H1 (cell line): ENCODE data around the gene EBLN2. TPM values are rescaled to one million over a fixed set of nuclear protein-coding genes. Genes with fewer than 3 reads are reported as not detected.

Source experiments
- CTCF ChIA-PET: fragments of 300-600 bp; sonication (Branson Sonifier 250); formaldehyde crosslinking; loops from one replicate; lab custom pipeline; 2021; ENCODE audit not compliant: partially characterized antibody; lab: Charles Lee
- POLR2A ChIA-PET: fragments of 300-600 bp; sonication (Branson Sonifier 250); formaldehyde crosslinking; loops from one replicate; lab custom pipeline; 2021; ENCODE audit warnings: inconsistent platforms; ENCODE audit not compliant: partially characterized antibody; lab: Charles Lee
- DNase-seq, 2 experiments: peaks; one replicate each; pipeline versions ENCODE4 v3.0.0 to v3.0.0-alpha.2; 2010 to 2022; ENCODE audit warnings: low spot score in 2 of 2, low read depth in 1 of 2, mixed read lengths in 1 of 2
- FAIRE-seq: peaks from 2 replicates; lab custom pipeline; 2011; peaks lifted over from hg19 to GRCh38; lab: Jason Lieb, UNC
- H2AFZ ChIP-seq: 2 replicates; pipeline ENCODE4 v1.8.1; 2012; ENCODE audit warnings: low read length, inconsistent platforms
- H2AK5ac ChIP-seq: 2 replicates; pipeline ENCODE4 v1.6.1; 2013; ENCODE audit warnings: low read depth, low read length
- H2BK120ac ChIP-seq: replicated peaks from 2 replicates; pipeline ENCODE3; 2013; ENCODE audit warnings: low read depth, low read length, inconsistent platforms
- H2BK12ac ChIP-seq: 2 replicates; pipeline ENCODE4 v1.6.1; 2013; ENCODE audit warnings: low read depth, low read length
- H2BK15ac ChIP-seq: 2 replicates; pipeline ENCODE4 v1.6.1; 2013; ENCODE audit warnings: low read length
- H2BK20ac ChIP-seq: 2 replicates; pipeline ENCODE4 v1.6.1; 2013; ENCODE audit warnings: low read length
- H2BK5ac ChIP-seq: 2 replicates; pipeline ENCODE4 v1.6.1; 2013; ENCODE audit warnings: low read depth, low read length
- H3K14ac ChIP-seq: 2 replicates; pipeline ENCODE4 v1.6.1; 2013; ENCODE audit warnings: inconsistent platforms; ENCODE audit not compliant: insufficient read length
- H3K18ac ChIP-seq: 2 replicates; pipeline ENCODE4 v1.6.1; 2013; ENCODE audit warnings: low read length; ENCODE audit errors: extremely low read depth
- H3K23ac ChIP-seq: 2 replicates; pipeline ENCODE4 v1.6.1; 2013; ENCODE audit warnings: inconsistent platforms; ENCODE audit not compliant: insufficient read length
- H3K23me2 ChIP-seq: 2 replicates; pipeline ENCODE4 v1.6.1; 2013; ENCODE audit warnings: low read depth, low read length
- H3K27ac ChIP-seq: 2 replicates; pipeline ENCODE4 v1.6.1; 2011; ENCODE audit warnings: low read depth, low read length, inconsistent platforms
- H3K27me3 ChIP-seq, 4 experiments: replicated peaks in 1 of 4; 1 replicate in 1 of 4; 2 replicates in 3 of 4; pipeline versions ENCODE4 v1.6.1 to v1.8.1; 2011 to 2013; ENCODE audit warnings: low read length in 3 of 4, mild to moderate bottlenecking in 3 of 4, inconsistent platforms in 2 of 4, mixed read lengths in 2 of 4, moderate library complexity in 1 of 4; ENCODE audit not compliant: control insufficient read depth in 3 of 4, insufficient read depth in 3 of 4; ENCODE audit errors: extremely low read depth in 1 of 4
- H3K36me3 ChIP-seq, 4 experiments: 2 replicates each; pipeline versions ENCODE4 v1.6.1 to v1.8.1; 2011 to 2013; ENCODE audit warnings: mild to moderate bottlenecking in 4 of 4, low read length in 3 of 4, moderate library complexity in 2 of 4, control low read depth in 1 of 4, inconsistent platforms in 1 of 4; ENCODE audit not compliant: insufficient read depth in 4 of 4, control insufficient read depth in 2 of 4
- H3K4ac ChIP-seq: replicated peaks from 2 replicates; pipeline ENCODE3; 2013; ENCODE audit warnings: low read length, low read depth, mixed read lengths, inconsistent platforms; ENCODE audit not compliant: insufficient read length
- H3K4me1 ChIP-seq, 4 experiments: replicated peaks in 1 of 4; 1 replicate in 1 of 4; 2 replicates in 3 of 4; pipeline versions ENCODE4 v1.6.1 to v1.8.1; 2011 to 2013; ENCODE audit warnings: low read length in 3 of 4, inconsistent platforms in 2 of 4, mixed read lengths in 1 of 4; ENCODE audit not compliant: insufficient read depth in 4 of 4, control insufficient read depth in 3 of 4
- H3K4me2 ChIP-seq, 2 experiments: 2 replicates each; pipeline versions ENCODE4 v1.6.1 to v1.8.1; 2011 to 2013; ENCODE audit warnings: low read depth in 2 of 2, low read length in 2 of 2, control low read depth in 1 of 2, inconsistent platforms in 1 of 2, mild to moderate bottlenecking in 1 of 2; ENCODE audit not compliant: insufficient read depth in 1 of 2
- H3K4me3 ChIP-seq, 4 experiments: fragments of 200-600, 300-600 bp in 1 of 4; sonication (generic), shearing (Covaris generic), sonication (Bioruptor Twin) in 1 of 4; 2 replicates each; pipeline versions ENCODE4 v1.5.1 to v1.8.1; 2011 to 2016; ENCODE audit warnings: low read length in 4 of 4, low read depth in 3 of 4, control low read depth in 2 of 4, inconsistent platforms in 2 of 4, mild to moderate bottlenecking in 2 of 4, mixed read lengths in 1 of 4, moderate library complexity in 1 of 4; ENCODE audit not compliant: insufficient read depth in 2 of 4; ENCODE audit errors: extremely low read depth in 1 of 4
- H3K56ac ChIP-seq: replicated peaks from 2 replicates; pipeline ENCODE3; 2013; ENCODE audit warnings: low read depth, mild to moderate bottlenecking, mixed read lengths, low read length, inconsistent platforms; ENCODE audit not compliant: insufficient read length
- H3K79me1 ChIP-seq: 2 replicates; pipeline ENCODE4 v1.6.1; 2013; ENCODE audit warnings: low read depth, low read length, control low read depth
- H3K79me2 ChIP-seq, 2 experiments: 2 replicates each; pipeline versions ENCODE4 v1.6.1 to v1.8.1; 2012 to 2013; ENCODE audit warnings: low read length in 2 of 2, mild to moderate bottlenecking in 2 of 2, inconsistent platforms in 1 of 2; ENCODE audit not compliant: insufficient read depth in 2 of 2, control insufficient read depth in 1 of 2
- H3K9ac ChIP-seq, 4 experiments: replicated peaks in 1 of 4; 1 replicate in 1 of 4; 2 replicates in 3 of 4; pipeline versions ENCODE4 v1.6.1 to v1.8.1; 2011 to 2013; ENCODE audit warnings: low read depth in 3 of 4, low read length in 3 of 4, control low read depth in 2 of 4, mild to moderate bottlenecking in 2 of 4, moderate library complexity in 2 of 4, inconsistent platforms in 1 of 4; ENCODE audit errors: extremely low read depth in 1 of 4
- H3K9me3 ChIP-seq, 2 experiments: 2 replicates each; pipeline versions ENCODE4 v1.6.1 to v1.8.1; 2012 to 2013; ENCODE audit warnings: mild to moderate bottlenecking in 2 of 2, moderate library complexity in 2 of 2, control low read depth in 1 of 2, inconsistent platforms in 1 of 2, low read depth in 1 of 2, low read length in 1 of 2, mixed read lengths in 1 of 2; ENCODE audit not compliant: insufficient read depth in 2 of 2
- H4K20me1 ChIP-seq, 2 experiments: replicated peaks in 1 of 2; 2 replicates each; pipeline versions ENCODE3 to v1.8.1; 2011 to 2013; ENCODE audit warnings: inconsistent platforms in 2 of 2, low read length in 2 of 2, mild to moderate bottlenecking in 1 of 2; ENCODE audit not compliant: insufficient read depth in 2 of 2, control insufficient read depth in 1 of 2
- H4K5ac ChIP-seq: 2 replicates; pipeline ENCODE4 v1.6.1; 2013; ENCODE audit warnings: low read length, low read depth, mixed read lengths, inconsistent platforms; ENCODE audit not compliant: insufficient read length
- H4K8ac ChIP-seq: 2 replicates; pipeline ENCODE4 v1.8.0; 2013; ENCODE audit warnings: mild to moderate bottlenecking, moderate library complexity, low read length, inconsistent platforms; ENCODE audit not compliant: insufficient read depth; ENCODE audit errors: extremely low read depth
- H4K91ac ChIP-seq: replicated peaks from 2 replicates; pipeline ENCODE3; 2013; ENCODE audit warnings: low read length, mixed read lengths, inconsistent platforms; ENCODE audit not compliant: insufficient read length
- RAD21 ChIP-seq, 2 experiments: IDR thresholded peaks in 1 of 2; conservative IDR thresholded peaks in 1 of 2; 2 replicates each; pipeline ENCODE4 v1.6.1; 2011; ENCODE audit warnings: low read depth in 2 of 2, low read length in 2 of 2, improper control_type of control experiment in 1 of 2, inconsistent platforms in 1 of 2, mild to moderate bottlenecking in 1 of 2, moderate library complexity in 1 of 2
- SP2 ChIP-seq: IDR thresholded peaks from 2 replicates; pipeline ENCODE4 v1.6.1; 2012; ENCODE audit warnings: mild to moderate bottlenecking, low read length, inconsistent platforms
- WGBS, 2 experiments: shearing (Covaris generic) in 1 of 2; methylation state at CpG; one replicate each; pipeline versions ENCODE4 v1.1.6 to v1.1.7; 2013 to 2015; ENCODE audit warnings: low lambda C conversion rate in 2 of 2, mixed read lengths in 2 of 2, inconsistent platforms in 1 of 2, low coverage in 1 of 2, missing lambda C conversion rate in 1 of 2; ENCODE audit not compliant: insufficient replicate concordance in 2 of 2, insufficient coverage in 1 of 2, insufficient read length in 1 of 2; ENCODE audit errors: extremely low coverage in 1 of 2, missing lambda C conversion rate in 1 of 2; 5-methylcytosine and 5-hydroxymethylcytosine counted together
- polyA plus RNA-seq, 7 experiments: library from polyadenylated mRNA; depleted of rRNA in 3 of 7; stranded (reverse) in 5 of 7; unstranded in 2 of 7; fragments of >200 nt in 5 of 7; fragments of 200-250 nt in 2 of 7; gene quantifications; 1 replicate in 5 of 7; 2 replicates in 1 of 7; 4 replicates in 1 of 7; pipeline versions ENCODE4 v1.2.1 to v1.2.3, GENCODE V29; 2011 to 2013; ENCODE audit warnings: missing spikeins in 2 of 7, mixed read lengths in 2 of 7
- total RNA-seq: library from RNA; stranded (reverse); fragmentation: NEBNext Ultra II Directional; extraction: Animal tissue kit (Norgen Biotek cat#: 25700); gene quantifications from 2 replicates; pipeline ENCODE4 v1.2.1, GENCODE V29; 2021
- TF ChIP-seq, protein P1 (sequence below), 3 experiments: IDR thresholded peaks; 1 replicate in 2 of 3; 2 replicates in 1 of 3; pipeline versions ENCODE4 v1.5.1 to v1.6.1; 2011; ENCODE audit warnings: low read length in 3 of 3, mild to moderate bottlenecking in 3 of 3, inconsistent platforms in 2 of 3, low read depth in 1 of 3, moderate library complexity in 1 of 3; ENCODE audit not compliant: insufficient read depth in 1 of 3; ENCODE audit errors: control extremely low read depth in 1 of 3

The EBLN2 gene
- total and polyA plus RNA-seq, 2 of the 8 experiments (the other 6 are each of a cell fraction or from before 2014, with no cell fraction given): 1.9 to 3.8 TPM

DNA sequence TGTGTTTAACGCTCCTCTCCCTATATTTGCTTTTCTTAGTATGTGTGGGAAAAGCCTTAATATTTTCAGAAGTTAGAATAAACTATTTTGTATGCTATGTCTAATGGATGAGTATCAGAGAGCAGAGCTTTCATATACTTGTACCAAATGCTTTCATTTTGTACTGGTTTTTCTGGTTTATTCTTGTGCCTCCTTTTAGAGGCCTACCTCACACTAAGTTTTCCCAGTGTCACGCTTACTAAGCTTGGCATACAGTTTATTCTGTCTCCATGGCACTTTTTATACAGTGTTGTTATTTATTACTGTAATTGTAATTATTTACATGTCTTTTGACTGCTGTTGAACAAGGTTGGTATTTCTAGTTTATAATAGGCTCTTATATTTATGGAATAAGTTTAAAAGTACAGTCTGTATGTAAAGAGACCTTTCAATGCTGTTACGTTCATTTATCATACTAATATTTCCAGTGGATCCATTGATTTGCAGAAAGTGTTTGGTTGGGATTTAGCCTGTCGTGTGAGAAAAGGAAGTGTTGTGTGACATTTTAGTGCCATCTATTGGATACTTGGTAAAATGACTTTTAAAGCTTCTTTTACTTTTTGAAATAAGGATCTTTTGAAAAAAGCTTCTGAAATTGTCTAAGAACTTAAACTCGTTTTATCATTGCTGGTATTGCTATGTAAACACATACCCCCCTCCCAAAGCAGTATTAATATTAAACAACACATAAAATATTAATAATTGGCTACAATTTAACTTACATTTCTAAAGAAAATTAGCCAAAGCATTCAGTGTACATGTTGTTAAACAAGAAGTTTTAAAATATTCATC is 5.2 kb upstream of the EBLN2 start:
- peaks cover 2 to 5% of the 10 kb centered on the region in 2 experiments for H4K20me1 ChIP-seq
- peak; percentile 7 for FAIRE-seq

More for the DNA sequence above, 5.2 kb upstream of the EBLN2 start:
- ChIA-PET CTCF (interaction anchor here (0.5 to 6.2 kb wide), 27 partner anchors 9 to 592 kb away, joined by 3 to 41 read pairs (median 4); no protein-coding TSS in a partner anchor), POLR2A (interaction anchor here (0.7 to 1.5 kb wide), 5 partner anchors 10 to 169 kb away, joined by 3 to 6 read pairs (median 3); partner anchors contain the start of genes GXYLT2 and PPP4R2)
- H3K27ac ChIP-seq: no peak overlapping the region
- no peak overlapping the region for H4K5ac ChIP-seq
- H3K4ac ChIP-seq: no peak overlapping the region
- TF ChIP-seq, protein P1, sequence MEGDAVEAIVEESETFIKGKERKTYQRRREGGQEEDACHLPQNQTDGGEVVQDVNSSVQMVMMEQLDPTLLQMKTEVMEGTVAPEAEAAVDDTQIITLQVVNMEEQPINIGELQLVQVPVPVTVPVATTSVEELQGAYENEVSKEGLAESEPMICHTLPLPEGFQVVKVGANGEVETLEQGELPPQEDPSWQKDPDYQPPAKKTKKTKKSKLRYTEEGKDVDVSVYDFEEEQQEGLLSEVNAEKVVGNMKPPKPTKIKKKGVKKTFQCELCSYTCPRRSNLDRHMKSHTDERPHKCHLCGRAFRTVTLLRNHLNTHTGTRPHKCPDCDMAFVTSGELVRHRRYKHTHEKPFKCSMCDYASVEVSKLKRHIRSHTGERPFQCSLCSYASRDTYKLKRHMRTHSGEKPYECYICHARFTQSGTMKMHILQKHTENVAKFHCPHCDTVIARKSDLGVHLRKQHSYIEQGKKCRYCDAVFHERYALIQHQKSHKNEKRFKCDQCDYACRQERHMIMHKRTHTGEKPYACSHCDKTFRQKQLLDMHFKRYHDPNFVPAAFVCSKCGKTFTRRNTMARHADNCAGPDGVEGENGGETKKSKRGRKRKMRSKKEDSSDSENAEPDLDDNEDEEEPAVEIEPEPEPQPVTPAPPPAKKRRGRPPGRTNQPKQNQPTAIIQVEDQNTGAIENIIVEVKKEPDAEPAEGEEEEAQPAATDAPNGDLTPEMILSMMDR (IDR thresholded peaks at IDR 0.05; ENCODE audit: control extremely low read depth in 1 of 3, insufficient read depth in 1 of 3, low read depth in 1 of 3, low read length in 3 of 3): peak in 2 of 3 experiments; percentile 6 to 26; a peak in 2 of 4 replicates
- TF ChIP-seq SP2: no peak
- peak; percentile 62 to 64 for TF ChIP-seq RAD21 (IDR thresholded peaks at IDR 0.05 in 1 of 2, conservative IDR thresholded peaks at IDR 0.05 in 1 of 2; ENCODE audit: low read depth in 2 of 2, low read length in 2 of 2)
- no peak overlapping the region for H4K8ac ChIP-seq
- no peak for DNase-seq
- H3K79me2 ChIP-seq: peaks cover 0 to 23% of the 10 kb centered on the region in 2 experiments; a peak in 3 of 4 replicates
- H2AK5ac ChIP-seq: no peak overlapping the region
- no peaks in the 10 kb centered on the region for H3K4me1 ChIP-seq
- H3K4me3 ChIP-seq: no peak overlapping the region
- H3K36me3 ChIP-seq: peaks cover 0 to 10% (median under 1%) of the 10 kb centered on the region in 4 experiments; a peak in 4 of 8 replicates
- no peaks in the 10 kb centered on the region for H3K23me2 ChIP-seq
- no peak overlapping the region for H3K9ac ChIP-seq
- no peak overlapping the region for H2BK20ac ChIP-seq
- no peak overlapping the region for H3K14ac ChIP-seq
- no peaks in the 10 kb centered on the region for H3K79me1 ChIP-seq
- 70% methylated on average over 5 of the region's 5 CpGs; no CpG with 5 or more reads in 1 of the 2 experiments for WGBS, 2 experiments
- no peak overlapping the region for H4K91ac ChIP-seq
- H2BK5ac ChIP-seq: no peak overlapping the region
- no peaks in the 10 kb centered on the region for H3K9me3 ChIP-seq
- H3K4me2 ChIP-seq: no peak overlapping the region
- H2BK120ac ChIP-seq: no peak overlapping the region
- H2BK12ac ChIP-seq: no peak overlapping the region
- H3K56ac ChIP-seq: no peak overlapping the region
- no peaks in the 10 kb centered on the region for H3K27me3 ChIP-seq
- no peak overlapping the region for H2BK15ac ChIP-seq
- no peak overlapping the region for H3K23ac ChIP-seq
- H2AFZ ChIP-seq: no peak overlapping the region
- no peak overlapping the region for H3K18ac ChIP-seq
